Measurements from ENCODE around the gene CTNNBL1.

CTNNBL1 gene

DNA sequence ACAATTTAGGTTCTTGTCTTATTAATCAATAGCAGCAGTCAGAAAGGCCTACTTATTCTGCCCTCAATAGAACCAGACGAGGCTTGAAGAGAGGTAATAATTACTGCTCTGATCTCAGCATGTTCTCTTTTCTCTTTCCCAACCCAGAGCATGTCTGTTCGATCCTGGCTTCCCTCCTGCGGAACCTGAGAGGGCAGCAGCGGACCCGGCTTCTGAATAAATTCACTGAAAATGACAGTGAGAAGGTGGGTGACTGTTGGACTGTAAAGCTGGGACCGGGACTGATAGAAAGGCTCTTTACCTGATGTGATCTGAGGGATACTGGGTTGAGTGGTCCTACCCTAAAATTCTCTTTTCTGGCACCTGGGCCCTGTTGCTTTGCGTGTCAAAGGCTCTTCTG, 146.1 kb downstream of the CTNNBL1 start:
- TF ChIP-seq, protein P1, sequence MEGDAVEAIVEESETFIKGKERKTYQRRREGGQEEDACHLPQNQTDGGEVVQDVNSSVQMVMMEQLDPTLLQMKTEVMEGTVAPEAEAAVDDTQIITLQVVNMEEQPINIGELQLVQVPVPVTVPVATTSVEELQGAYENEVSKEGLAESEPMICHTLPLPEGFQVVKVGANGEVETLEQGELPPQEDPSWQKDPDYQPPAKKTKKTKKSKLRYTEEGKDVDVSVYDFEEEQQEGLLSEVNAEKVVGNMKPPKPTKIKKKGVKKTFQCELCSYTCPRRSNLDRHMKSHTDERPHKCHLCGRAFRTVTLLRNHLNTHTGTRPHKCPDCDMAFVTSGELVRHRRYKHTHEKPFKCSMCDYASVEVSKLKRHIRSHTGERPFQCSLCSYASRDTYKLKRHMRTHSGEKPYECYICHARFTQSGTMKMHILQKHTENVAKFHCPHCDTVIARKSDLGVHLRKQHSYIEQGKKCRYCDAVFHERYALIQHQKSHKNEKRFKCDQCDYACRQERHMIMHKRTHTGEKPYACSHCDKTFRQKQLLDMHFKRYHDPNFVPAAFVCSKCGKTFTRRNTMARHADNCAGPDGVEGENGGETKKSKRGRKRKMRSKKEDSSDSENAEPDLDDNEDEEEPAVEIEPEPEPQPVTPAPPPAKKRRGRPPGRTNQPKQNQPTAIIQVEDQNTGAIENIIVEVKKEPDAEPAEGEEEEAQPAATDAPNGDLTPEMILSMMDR (conservative IDR thresholded peaks at IDR 0.05; ENCODE audit: low read depth, low read length), result no peak
- H3K4me3 ChIP-seq (ENCODE audit: low read depth, low read length), result no peak overlapping the region
- DNase-seq (ENCODE audit: low read depth), result no peak

DNA sequence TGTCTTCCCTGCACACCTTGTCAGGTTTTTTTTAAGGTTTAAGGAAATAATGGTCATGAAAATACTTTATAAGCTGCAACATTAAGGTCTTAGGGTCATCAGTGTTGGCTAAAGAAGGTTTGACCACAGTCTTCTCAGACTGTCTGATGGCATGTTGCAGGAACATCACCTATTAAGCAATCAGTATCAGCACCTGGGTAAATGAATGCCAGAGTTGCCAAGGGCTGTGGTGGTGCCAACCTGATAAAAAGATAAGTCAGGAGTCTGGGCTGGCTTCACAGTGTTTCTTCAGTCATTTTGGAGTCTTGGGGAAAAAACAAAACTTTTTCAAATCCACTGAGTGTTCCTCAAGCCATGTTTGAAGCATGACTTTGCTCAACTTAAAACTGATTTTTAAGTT, 147.6 kb downstream of the CTNNBL1 start:
- no peak overlapping the region for H3K4me3 ChIP-seq (ENCODE audit: low read depth, low read length)
- no peak for DNase-seq (ENCODE audit: low read depth)
- TF ChIP-seq, protein P1 (conservative IDR thresholded peaks at IDR 0.05; ENCODE audit: low read depth, low read length), result no peak

DNA sequence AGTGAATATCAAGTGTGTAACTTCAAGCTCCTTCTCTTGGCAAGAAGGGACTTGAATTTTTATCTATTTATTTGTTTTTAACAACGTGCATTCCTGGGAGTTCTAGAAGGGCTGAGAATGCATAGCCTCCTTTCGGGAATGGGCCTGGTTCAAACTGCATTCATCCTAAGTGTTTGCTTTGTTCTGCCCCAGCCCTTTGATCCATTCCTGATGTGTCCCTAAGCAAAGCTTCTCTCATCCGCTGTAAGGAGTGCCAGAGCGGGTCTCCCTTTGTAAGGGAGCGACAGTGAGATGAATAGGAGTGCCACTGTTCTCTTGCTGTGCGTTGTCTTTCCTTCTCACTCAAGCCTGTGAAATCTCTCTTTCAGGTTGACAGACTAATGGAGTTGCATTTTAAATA, 148.1 kb downstream of the CTNNBL1 start:
- no peak overlapping the region for H3K4me3 ChIP-seq (ENCODE audit: low read depth, low read length)
- TF ChIP-seq, protein P1 (conservative IDR thresholded peaks at IDR 0.05; ENCODE audit: low read depth, low read length), result no peak

DNA sequence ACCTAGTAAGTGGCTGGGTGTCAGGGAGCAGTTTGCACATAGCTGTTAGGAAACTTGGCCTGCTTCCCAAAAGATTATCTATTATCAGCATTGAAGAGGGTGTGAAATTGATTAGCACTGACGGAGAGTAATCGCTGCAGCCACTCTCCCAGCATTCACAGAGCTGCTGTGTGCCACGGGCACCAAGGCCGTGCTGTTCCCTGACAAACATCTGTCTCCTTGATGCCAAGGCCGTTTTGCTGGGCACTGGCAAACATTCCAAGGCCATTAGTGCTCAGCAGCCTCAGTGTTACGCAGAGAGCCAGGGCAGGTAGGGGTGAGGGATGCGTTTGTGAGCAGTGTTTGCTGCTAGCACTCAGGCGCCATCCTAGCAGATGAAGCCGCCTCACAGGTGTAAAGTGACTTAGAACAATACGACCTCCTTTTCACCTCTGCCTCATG, 151.4 kb downstream of the CTNNBL1 start:
- no peak overlapping the region for H3K4me3 ChIP-seq (ENCODE audit: low read depth, low read length)
- DNase-seq (ENCODE audit: low read depth), result no peak
- TF ChIP-seq, protein P1 (conservative IDR thresholded peaks at IDR 0.05; ENCODE audit: low read depth, low read length), result no peak

More for the DNA sequence above, 148.1 kb downstream of the CTNNBL1 start:
- no peak for DNase-seq (ENCODE audit: low read depth)

DNA sequence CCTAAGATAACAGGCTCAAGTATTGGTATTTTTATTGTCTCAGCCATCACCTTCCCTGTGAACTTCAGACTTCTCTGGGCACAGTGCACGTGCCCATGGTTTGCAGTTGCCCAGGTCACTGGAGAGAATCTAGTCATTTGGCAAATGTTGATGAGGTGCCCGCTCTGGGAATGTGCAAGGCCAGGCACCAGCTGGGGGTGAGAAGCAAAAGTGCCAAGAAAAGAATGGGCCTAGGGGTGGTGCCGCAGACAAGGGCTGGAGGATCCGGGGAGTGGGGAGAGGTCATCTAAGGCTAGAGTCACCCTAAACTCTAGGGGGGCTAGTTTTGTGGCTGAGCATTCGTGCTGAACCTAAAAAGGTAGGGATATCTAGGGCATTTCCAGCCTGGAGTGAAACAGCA, 152.0 kb downstream of the CTNNBL1 start:
- no peak overlapping the region for H3K4me3 ChIP-seq (ENCODE audit: low read depth, low read length)
- DNase-seq (ENCODE audit: low read depth), result no peak
- TF ChIP-seq, protein P1 (conservative IDR thresholded peaks at IDR 0.05; ENCODE audit: low read depth, low read length), result no peak

DNA sequence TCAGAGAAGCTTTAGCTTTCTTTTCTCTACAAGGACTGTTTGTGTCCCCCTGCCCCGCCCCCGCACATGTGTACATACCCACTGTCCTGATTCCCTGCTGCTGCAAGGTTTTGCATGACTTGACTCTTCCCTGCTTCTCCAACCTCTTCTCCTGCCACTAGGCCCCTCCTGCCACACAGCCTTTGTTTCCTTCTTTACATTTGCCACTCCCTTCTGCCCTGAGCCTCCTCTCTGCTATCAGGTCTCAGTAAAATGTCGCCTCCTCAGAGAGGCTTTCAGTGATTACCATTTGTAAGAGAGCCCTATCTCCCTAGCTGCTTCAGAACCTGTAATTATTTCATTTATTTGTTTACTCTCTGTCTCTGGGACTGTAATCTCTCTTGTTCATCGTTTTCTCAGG, 152.7 kb downstream of the CTNNBL1 start:
- no peak for DNase-seq (ENCODE audit: low read depth)
- TF ChIP-seq, protein P1 (conservative IDR thresholded peaks at IDR 0.05; ENCODE audit: low read depth, low read length), result no peak

DNA sequence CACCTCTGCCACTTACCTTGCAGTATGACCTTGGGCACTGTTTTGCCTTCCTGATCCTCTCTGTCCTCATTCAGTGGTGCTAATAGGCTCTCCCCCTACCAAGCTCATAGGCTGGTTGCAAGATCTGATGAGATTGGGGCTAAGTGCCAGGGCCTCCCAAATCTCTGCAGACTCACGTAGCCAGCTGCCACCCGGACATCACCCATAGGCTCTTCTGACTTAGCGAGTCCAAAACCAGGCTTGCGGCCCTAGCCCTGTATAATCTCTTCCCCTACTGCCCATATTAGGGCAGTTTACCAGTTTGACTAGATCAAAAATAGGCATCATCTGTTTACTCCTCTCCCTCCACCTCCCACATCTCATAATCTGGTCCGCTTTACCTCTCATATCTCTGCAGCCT, 154.9 kb downstream of the CTNNBL1 start:
- TF ChIP-seq, protein P1 (conservative IDR thresholded peaks at IDR 0.05; ENCODE audit: low read depth, low read length), result no peak
- H3K4me3 ChIP-seq (ENCODE audit: low read depth, low read length), result no peak overlapping the region
- DNase-seq (ENCODE audit: low read depth), result no peak

More for the DNA sequence above, 152.7 kb downstream of the CTNNBL1 start:
- H3K4me3 ChIP-seq (ENCODE audit: low read depth, low read length), result no peak overlapping the region

Data from choroid plexus epithelial cell (primary cell).